CD4-positive, alpha-beta T cell treated with Interleukin-6 for 4 hours (primary cell): Measurements from ENCODE around the gene CYP3A5.
"Not testable (repeated sequence)": the region's sequence is repeated elsewhere in the genome, so short reads cannot be mapped to it uniquely, and the experiment has no call there.

Experiments
- DNase-seq: peaks from one replicate; pipeline ENCODE4 v3.0.0-alpha.2; 2020; ENCODE audit warnings: mixed read lengths

The CYP3A5 gene

DNA sequence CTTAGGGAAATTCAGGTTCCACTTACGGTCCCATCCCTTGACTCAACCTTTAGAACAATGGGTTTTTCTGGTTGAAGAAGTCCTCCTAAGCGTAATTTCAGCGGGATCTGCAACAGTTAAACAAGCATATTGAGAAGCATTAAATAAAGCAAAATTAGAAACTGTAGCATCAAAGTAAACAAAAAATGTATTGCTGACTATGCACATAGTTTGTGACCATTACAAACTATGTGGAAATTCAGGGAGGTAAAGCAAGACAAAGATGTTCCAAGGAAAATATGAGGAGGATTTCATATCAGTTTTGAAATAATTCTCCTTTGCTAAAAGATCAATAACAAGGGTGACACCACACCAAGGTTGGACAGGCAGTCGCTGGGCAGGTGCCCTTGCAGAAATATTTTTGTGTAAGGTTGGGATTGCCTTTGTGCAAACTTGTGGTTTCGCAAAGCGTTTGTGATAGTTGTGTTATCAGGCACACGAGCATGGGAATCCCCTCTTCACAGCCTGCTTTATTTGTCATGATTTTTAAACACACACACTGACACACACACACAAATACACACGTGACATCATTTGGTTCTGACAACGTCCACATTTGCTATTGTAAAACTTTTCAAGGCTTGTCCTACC, 5.4 kb upstream of the CYP3A5 start:
- no peak for DNase-seq

GRCh38 chr7:99679032-99679399, 780 bp downstream of the CYP3A5 start:
- no peak for DNase-seq

GRCh38 chr7:99677648-99678045, 2.1 kb downstream of the CYP3A5 start:
- DNase-seq = no peak

DNA sequence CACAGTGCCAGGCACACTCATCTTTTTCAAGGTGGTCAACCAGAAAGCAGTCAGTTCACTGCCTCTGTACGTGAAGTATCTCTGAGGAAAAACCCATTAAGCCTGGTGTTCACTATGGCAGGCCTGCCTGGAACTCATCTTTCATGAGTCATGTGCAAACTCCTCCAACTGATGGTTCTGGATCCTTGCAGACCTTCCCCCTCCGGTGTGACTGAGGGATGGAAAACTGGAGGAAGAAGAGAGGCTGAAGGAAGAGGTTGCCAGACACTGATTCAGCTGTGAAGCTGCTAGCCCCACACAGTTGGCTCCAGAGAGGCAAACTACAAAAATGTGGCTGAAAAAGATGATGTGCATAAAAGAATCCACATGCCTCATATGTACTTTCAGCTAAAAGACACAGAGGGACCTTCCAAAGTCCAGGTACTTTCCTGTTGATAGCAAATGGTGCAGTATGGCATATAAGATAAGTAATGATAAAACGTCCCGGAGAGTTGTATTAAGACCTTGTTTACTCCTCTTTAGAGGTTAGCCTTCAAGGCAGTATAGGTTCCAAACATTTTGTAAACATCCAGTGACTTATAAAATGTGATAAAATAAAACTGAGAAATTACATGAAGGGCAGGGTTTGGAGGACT, 2.7 kb downstream of the CYP3A5 start:
- no peak for DNase-seq

- no peak for DNase-seq
Measured at GRCh38 chr7:99674995-99675742, 4.6 kb downstream of the CYP3A5 start.

DNA sequence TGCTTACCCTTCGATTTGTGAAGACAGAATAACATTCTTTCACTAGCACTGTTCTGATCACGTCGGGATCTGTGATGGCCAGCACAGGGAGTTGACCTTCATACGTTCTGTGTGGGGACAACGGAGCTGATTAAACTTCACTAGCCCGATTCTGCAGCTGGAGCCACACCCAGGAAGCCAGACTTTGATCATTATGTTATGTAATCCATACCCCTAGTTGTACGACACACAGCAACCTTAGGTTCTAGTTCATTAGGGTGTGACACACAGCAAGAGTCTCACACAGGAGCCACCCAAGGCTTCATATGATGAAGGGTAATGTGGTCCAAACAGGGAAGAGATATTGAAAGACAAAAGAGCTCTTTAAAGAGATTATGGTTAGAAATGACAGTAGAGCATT, 7.2 kb downstream of the CYP3A5 start:
- DNase-seq = no peak

GRCh38 chr7:99669782-99670181, 10.0 kb downstream of the CYP3A5 start:
- DNase-seq = no peak

GRCh38 chr7:99668541-99668940, 11.3 kb downstream of the CYP3A5 start:
- no peak for DNase-seq

DNA sequence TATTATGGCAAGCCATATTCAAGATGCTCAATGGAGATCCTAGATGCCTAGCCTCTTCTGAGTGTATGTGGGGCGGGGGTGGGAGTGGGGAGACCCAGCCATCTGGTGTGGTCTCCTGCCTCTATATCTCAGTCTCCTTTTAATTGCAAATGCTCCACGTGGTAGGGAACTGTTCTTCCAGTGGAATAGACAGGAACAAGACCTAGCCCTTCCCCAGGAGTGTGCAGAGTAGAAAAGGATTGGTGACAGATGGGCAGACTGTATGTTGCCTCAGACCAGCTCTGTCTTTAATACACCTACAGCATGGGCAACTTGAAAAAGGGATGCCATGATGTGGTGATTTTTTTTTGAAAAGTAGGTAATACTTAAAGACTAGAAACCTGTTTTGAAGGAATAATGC, 12.6 kb downstream of the CYP3A5 start:
- no peak for DNase-seq

DNA sequence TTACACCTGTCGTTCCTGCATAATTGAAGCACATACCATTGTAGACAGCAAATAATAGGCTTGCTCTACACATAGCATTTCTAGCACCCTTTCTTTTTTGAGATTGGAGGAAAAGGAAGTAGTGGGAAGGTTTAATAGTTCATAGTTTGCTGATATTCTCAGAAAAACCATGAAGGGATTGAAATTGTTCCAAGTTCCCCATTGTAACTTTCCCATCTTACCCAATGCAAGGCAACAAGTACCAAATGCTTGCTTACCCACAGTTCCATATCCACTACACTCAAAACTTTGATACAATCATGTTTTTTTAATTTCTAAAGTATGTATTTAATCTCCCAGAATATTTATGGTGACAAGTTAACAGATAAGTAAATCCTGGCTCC, 13.8 kb downstream of the CYP3A5 start:
- DNase-seq = no peak

- no peak for DNase-seq
Measured at GRCh38 chr7:99665312-99666012, 14.3 kb downstream of the CYP3A5 start.

DNA sequence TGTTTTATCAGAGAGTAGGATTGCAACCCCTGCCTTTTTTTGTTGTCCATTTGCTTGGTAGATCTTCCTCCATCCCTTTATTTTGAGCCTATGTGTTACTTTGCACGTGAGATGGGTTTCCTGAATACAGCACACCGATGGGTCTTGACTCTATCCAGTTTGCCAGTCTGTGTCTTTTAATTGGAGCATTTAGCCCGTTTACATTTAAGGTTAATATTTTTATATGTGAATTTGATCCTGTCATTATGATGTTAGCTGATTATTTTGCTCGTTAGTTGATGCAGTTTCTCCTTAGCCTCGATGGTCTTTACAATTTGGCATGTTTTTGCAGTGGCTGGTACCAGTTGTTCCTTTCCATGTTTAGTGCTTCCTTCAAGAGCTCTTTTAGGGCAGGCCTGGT, 21.9 kb downstream of the CYP3A5 start:
- DNase-seq = not testable (repeated sequence)

- DNase-seq = not testable (repeated sequence)
Measured at GRCh38 chr7:99654626-99655025, 25.2 kb downstream of the CYP3A5 start.

GRCh38 chr7:99653754-99654153, 26.0 kb downstream of the CYP3A5 start:
- no peak for DNase-seq

DNA sequence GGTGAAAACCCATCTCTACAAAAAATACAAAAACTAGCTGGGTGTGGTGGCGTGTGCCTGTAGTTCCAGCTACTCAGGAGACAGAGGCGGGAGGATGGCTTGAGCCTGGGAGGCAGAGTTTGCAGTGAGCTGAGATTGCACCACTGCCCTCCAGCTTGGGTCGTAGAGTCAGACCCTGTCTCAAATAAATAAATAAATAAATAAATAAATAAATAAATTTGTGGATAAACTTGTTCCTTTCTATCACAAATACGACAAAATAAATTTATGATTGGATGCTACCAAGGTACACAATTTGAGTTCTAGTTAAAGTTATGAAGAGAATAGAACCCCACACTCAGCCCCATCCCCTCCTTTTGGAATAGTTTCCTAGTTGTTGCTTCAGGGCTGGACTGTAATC, 26.5 kb downstream of the CYP3A5 start:
- not testable (repeated sequence) for DNase-seq

- no peak for DNase-seq
Measured at GRCh38 chr7:99652671-99653070, 27.1 kb downstream of the CYP3A5 start.

DNA sequence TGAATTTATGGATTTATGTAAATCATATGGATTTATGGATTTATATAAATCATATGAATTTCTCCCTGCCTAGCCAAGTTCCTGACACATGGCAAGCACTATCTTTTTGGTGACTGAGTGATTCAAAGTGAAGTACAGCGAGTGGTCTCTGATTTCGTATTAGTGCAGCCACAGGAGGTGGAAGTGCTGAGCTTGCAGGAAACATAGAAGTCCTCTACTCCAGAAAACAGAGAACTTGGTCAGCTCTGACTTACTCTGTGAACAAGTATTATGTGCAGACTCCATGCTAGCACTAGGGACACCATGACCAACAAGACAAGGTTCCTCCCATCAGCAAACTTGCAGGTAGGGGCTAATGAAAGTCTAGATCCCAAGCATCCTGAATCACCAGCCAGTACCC, 28.5 kb downstream of the CYP3A5 start:
- DNase-seq = no peak

- DNase-seq = no peak
Measured at GRCh38 chr7:99648843-99649242, 31.0 kb downstream of the CYP3A5 start.

- no peak for DNase-seq
Measured at GRCh38 chr7:99645590-99645989, 34.2 kb downstream of the CYP3A5 start.

- DNase-seq = no peak
Measured at GRCh38 chr7:99644431-99644830, 35.4 kb downstream of the CYP3A5 start.

DNA sequence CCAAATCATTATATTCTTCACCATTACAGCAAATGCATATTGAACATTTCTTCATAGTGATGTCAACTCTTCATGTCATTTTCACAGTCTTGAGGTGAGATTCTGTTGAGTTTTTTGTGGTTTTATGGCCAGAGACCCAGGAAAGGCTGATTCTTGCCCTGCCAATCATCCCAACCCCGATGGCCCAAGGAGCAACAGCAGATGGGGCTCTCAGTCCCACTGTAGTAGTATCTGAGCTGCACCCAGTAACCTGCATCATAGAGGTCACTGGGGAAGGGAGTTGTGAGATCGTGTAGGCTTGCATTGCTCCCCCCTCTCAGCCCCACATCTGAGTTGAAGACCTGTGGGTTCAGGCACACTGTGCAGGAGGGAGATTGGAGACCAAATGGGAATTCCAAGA, 36.3 kb downstream of the CYP3A5 start:
- DNase-seq = no peak

- no peak for DNase-seq
Measured at GRCh38 chr7:99642027-99642426, 37.8 kb downstream of the CYP3A5 start.

- no peak for DNase-seq
Measured at GRCh38 chr7:99639267-99639666, 40.5 kb downstream of the CYP3A5 start.

DNA sequence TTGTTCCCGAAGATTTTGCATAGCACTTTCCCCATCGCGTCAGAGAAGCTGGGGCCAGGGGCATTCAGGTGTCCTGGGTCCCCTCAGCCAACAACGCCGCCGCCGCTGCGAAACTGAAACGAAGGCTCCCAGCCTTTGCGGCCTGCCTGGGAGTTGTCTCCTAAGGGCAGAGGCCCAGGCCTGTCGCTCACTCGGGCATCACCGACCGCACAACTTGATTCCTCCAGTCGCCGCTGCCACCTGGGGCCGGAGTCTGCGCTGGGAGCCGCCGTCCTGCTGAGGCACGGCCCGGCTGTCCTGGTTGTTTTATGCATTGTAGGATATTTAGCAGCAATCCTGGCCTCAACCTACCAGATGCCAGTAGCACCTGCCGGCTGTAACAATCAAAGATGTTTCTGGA, 41.1 kb downstream of the CYP3A5 start:
- DNase-seq = no peak
